Brain pericyte (primary cell): ENCODE measurements around the gene EFNB1.

Source experiments
- DNase-seq: peaks from one replicate; pipeline ENCODE4 v3.0.0-alpha.2; 2012; ENCODE audit warnings: low read depth, low spot score

Gene EFNB1

DNA sequence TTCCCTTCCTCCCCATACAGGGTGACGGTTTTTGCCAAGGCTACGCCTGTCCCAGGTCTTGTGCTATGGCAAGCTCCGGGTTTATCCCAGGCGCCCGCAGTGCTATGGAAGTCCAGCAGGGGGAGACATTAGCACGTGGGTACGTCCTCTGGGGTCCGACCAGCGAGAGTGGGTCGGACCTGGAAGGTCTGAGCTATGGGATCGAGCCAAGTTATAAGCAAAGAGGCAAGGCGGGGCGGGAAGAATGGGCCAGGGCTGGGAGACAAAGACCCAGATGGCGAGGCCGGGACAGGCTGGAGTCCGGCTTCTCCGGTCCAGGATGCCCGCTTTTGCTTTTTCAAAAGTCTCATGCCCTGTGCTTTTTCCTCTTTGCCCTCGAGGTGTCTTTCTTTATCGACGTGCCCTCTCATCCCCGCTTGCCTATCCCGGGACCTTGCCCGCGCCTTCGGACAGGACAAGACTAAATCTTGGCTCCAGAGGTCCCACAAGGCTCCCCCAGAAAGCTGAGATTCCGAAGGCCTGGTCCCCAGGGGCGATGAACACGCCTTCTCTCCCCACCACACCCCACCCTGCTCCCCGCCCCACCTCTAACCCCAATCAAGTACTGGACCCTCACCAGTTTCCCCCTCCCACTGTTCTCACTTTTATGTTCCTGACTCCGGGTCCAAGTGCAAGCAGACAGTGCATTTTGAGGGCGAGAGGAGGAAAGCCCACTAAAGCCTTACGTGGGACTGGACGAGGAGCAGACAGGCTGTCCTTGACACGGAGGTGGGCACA is 785 bp upstream of the EFNB1 start:
- DNase-seq, result peak; percentile 50

DNA sequence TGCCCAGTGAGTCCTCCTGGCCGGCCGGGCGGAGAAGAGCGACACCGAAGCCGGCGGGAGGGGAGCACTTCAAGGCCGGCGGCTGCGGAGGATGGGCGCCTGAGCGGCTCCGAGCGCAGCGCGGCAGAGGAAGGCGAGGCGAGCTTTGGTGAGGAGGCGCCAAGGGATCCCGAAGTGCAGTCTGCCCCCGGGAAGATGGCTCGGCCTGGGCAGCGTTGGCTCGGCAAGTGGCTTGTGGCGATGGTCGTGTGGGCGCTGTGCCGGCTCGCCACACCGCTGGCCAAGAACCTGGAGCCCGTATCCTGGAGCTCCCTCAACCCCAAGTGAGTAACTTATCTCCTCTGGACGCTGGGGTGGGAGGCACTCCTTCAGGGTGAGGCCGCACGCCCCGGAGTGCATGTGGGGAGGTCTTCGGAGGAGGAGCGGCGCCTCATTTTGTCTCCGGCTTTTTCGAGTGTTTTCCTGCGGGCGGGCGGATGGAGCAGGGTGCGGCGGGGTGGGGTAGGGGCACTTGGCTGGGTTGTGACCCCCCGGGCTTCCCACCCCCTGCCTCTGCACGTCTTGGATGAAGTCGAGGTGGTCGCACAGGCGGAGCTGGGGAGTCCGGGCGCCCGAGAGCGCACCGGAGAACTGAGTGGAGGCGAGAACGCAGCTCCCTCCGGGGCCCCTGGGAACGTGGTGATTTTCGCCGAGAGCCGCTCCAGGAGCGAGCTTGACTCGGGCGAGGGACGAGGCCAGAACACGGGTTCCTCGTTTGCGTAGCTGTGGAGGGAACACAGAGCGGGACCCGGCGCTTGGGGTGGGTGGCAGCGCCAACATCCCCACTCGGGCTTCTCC is 979 bp downstream of the EFNB1 start:
- no peak for DNase-seq

DNA sequence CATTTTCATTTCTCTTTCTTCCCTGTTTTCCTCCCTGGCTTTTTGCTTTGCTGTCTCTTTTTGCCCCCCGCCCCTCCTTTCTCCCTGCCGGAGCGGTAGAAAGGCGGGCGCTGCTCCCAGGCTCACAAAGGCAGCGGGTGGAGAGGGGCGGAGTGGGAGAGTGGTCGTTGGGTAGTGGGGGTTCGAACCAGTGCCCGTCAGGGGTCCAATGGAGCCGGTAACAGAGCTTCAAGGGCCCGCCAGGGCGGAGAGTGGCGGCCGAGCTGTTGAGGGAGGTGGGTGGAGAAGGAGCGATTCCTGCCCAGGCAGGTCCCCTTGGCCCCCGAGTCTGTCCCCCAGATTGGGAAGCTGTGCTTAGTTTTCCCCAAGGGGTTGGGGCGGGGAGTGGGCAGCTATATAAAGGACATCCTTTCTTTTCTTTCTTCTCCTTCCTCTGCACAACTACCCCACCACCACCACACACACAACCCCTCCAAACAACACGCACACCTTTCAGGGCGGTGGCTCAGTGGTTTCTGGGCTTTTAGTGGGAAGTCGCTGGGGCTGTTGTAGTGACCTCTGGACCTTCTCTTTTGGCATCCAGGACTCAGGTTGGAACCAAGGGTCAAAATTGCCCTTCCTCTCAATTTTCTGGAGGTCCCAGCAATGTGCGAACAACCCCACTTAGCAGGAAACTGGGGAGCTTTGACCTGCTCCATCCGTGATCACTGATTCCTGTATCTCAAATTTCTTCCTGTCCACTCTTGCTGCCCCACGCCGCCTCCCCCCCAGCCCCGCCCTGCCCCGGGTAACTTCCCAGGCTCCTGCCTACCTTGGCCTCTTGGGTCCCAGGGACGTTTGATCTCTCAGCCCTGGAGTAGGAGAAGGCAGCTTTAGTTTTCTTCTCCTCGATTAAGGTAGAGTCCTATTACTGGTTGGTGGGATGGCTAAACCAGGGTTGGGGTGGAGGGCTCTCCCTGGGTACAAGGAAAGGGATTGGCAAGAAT is 1.9 kb downstream of the EFNB1 start:
- DNase-seq, result no peak

DNA sequence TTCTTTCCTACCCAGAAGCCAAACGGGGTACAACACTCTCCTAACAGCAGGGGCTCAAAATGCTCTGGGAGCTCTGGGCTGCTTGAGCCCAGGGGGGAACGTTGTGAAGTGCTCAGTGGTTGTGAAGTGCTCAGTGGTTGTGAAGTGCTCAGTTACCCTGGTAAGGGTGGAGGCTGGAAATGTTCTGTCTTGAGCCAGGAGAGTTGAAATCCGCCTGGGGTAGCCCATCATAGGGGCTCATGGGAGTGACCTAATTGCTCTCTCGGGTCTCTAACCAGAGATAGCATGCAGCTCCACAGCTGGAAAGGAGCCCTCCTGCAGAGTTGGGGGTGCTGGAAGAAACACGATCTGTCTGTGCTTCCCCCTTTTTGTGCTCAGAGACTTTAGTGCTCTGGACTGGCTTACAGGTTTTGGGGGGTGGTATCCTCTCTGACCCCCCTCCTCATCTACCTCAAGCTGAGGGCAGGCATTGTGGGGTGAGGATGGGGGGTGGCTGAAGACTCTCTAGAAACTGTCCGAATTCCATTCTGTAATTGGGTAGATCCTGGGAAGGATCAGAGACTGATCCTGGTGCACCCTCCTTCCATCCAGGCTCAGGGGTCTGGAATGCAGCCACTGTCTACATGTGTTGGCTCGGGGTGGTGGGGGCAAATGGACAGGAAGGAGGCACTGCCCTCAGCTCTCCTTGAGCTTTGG is 2.7 kb downstream of the EFNB1 start:
- no peak for DNase-seq

DNA sequence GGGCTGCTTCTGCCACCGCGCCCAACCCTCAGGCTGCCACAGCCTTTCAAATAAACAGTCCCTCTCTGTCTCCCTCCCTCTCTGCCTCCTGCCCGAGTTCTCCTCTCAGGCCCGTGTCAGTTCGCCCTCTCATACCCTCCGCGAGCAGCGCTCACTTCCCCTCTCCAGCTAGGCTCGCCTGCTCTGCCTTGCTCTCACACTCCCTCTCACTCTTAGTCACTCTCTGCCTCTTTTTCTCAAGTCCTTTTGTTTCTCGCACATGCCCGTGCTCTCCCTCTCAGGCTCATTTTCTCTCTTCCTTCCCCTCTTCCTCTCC is 3.2 kb downstream of the EFNB1 start:
- DNase-seq, result no peak

DNA sequence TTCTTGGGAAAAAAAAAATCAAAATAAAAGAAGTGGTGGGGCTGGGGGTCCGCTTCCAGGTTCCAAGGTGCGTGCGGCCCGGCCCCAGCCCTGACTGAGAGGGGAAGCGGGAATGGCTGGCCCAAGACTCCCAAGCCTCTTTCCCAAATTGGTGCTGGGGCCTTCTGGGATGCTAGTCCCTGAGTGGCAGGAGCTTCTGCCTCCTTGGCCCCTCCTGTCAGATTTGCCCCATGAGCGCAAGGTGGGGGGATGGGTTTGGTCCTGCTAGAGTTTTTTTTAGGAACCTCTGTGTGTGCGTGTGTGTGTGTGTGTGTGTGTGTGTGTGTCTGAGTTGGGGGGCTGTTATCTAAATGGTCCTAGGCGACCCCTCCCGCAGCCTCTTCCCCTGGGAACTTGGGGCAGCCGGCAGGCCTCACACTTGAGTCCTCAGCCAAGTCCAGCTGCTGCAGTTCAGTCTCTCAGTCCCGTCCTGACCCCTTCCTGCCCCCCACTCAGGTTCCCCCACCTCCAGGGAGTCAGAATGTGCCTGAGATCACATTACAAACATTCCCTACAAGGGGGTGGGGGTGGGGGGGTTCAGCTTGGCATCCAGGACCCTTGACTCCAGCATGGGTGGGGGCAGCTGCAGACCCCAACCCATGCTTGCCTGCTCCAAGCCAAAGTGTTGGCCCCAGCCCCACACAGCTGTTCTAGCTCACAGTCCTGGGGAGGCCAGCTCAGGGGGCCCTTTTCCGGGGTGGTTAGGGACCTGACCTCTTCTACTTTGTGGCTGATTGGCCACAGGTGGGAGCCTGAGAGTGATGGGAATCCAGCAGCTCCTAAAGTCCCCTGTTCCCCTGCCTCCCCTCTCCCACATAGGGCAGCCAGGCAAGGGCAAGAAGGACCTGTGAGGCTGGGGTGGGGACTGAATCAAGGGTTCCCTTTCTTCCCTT is 4.0 kb downstream of the EFNB1 start:
- no peak for DNase-seq

DNA sequence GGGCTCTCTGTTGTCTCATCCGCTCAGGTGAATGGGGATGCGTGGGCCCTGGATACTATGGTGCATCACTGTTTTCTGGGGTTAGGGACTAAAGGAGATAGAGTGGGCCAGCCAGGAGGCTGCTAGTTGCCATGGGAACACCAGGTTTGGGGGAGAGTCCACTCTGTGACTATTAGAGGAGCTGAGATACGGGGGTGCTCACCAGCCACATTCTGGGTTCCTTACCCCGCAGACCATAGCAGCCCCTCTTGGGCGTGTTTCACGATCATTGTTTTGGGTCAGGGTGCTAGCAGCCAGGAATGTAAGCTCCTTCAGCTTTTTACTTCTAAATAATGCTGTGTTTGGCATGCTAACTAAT is 4.6 kb downstream of the EFNB1 start:
- DNase-seq, result no peak

DNA sequence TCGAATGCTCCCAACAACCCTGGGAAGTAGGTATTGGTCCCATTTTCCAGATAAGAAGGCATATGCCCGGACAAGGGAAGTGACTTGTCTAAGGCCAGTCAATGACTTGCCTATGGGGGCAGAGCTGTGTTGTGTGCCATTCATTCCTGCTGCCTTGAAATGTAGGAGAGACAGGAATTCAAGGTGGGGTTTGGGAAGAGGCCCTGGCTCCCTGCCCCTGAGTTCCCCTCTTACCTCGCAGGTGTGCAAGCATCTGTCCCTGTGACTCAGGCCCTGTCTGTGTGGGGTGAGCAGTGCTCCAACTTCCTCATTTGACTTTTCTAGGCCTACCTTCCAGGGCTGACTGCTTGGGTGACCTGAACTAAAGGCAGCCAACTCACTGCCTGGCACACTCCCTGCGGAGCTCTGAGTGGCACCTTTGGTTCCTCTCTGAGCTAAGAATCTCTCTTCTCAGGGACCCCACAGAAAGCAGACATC is 5.1 kb downstream of the EFNB1 start:
- DNase-seq, result no peak

DNA sequence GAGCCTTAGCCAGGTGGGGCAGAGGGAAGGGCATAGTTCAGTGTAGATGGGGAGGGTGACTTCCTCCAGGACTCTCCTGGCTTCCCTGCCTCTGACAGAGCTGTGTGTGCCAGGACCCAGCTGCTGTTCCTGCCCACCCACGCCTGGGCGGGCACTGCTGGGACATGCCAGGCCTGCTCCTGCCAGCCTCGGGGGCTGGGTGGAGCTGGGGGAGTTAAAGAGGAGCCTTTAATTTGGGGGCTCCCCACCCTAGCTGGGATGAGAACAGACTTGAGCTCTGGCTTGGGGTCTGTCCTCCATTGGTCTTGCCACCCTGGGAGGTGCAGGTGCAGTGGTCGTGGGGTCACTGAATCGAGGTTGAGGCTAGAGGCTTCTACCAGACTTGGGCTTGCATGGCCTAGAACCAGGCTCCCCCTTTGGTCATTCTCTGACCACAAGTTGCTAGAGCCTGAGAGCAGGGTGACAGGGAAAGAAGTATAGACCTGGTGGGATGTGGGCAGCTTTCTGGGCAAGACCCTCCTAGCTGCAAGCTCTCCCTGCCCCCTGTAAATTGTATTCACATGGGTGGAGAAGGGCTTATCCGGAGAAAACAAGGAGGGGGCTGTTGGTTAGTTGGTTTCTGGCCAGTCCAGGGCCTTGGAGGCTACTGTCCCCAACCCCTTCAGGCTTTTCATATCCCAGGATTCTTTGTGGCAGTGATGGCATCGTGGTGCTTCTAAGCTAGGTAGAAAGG is 5.7 kb downstream of the EFNB1 start:
- DNase-seq, result no peak

DNA sequence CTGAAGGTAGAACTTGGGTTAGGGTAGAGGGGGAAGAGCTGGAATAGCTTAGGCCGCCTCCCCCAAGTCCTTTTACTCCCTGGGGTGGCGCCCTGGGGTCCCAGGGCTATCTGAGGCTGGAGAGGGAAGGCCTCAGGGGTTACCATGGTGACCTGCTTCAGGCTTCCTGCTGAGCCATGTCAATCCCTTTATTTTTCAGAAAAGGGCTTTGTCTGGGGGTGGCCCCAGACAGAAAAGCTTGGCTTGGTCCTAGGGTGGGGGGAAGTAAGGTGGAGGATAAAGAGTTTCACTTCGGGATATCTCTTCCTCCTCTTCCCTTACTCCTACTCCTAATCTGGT is 6.3 kb downstream of the EFNB1 start:
- no peak for DNase-seq

DNA sequence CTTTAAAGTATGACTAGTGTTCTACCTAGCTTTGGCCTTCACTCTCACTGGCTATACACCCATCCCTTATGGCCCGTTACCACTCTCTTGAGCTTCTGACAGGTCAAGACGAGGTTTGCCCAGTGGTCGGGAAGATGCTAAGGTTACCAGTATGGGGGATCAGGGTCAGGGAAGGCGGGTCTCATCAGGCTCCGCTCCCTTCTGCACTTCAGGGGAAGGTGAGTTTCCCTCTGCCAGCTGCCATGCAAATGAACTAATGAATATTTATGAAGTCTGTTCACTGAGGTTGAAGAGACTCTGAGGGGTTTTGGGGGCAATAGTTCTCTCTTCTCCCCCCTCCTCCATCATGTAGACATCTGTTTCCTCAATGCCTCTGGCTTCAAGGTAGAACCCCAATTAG is 6.6 kb downstream of the EFNB1 start:
- DNase-seq, result no peak

DNA sequence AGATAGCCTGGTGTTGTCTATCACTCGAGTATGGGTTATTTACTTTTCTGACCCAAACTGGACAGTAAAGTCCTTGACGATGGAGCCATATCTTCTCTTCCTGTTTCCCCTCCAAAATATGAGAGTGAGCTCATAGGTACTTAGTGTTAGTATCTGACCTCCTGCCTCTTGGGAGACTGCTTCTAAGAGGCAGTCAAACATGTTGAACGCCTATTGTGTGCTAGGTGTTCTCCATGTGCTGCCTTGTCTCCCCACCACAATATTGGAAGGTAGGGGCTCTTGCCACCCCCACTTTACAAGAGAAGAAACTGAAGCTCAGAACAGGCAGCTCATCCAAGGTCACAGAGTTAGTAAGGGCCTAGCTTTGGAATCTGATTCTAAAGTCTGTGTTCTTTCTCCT is 8.3 kb downstream of the EFNB1 start:
- no peak for DNase-seq

DNA sequence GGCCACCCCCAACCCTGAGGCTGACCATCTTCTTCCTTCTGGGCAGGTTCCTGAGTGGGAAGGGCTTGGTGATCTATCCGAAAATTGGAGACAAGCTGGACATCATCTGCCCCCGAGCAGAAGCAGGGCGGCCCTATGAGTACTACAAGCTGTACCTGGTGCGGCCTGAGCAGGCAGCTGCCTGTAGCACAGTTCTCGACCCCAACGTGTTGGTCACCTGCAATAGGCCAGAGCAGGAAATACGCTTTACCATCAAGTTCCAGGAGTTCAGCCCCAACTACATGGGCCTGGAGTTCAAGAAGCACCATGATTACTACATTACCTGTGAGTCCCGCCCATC is 9.7 kb downstream of the EFNB1 start:
- no peak for DNase-seq

DNA sequence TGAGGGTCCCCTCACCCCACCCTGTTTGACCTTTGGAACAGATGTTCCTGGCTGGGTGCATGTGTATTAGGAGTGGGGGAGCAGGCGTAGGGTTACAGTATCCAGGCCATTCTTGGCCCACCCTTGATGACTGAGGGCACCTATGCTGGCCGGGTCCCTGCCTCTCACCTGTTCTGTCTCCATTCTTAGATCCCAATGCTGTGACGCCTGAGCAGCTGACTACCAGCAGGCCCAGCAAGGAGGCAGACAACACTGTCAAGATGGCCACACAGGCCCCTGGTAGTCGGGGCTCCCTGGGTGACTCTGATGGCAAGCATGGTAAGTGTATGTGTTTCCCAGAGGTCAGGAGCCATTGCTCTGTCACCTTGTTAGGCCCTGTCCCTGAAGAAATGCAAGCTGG is 10.9 kb downstream of the EFNB1 start:
- no peak for DNase-seq

DNA sequence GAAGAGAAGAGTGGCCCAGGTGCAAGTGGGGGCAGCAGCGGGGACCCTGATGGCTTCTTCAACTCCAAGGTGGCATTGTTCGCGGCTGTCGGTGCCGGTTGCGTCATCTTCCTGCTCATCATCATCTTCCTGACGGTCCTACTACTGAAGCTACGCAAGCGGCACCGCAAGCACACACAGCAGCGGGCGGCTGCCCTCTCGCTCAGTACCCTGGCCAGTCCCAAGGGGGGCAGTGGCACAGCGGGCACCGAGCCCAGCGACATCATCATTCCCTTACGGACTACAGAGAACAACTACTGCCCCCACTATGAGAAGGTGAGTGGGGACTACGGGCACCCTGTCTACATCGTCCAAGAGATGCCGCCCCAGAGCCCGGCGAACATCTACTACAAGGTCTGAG is 11.4 kb downstream of the EFNB1 start:
- no peak for DNase-seq

DNA sequence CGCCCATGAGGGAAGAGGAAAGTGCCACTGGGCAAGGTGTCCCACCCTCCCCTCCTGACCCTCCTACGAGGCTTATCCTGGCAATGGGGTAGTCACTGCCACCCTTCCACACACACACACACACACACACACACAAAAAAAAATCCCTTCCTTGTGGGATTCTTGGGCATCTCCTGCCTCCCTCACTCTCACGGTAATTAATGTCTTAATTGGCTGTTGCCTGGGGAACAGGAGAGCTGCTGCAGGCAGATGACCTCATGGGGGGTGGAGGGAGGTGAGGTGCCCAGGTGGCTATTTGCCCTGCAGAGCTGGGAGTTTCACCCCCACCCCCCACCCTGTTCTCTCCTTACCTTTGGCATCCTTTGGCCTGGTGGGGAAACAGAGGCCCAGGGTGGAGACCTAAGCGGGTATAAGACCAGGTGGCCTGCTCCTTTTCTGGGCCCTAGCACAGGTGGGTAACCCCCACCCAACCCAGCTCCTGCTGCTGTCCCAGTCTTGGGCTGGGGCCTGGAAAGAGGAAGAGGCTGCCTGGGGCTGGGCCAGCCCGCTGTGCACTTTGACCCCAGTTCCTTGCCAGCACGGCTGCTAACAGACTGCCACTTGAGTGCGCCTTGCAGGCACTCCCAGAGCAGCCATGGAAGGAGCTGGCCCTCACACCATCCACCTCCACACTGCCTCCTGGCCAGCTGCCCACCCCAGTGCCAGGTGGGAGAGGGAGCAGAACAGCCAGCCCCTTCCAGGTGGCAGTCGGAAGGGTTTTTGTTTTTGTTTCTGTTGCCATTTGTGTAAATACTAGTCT is 12.6 kb downstream of the EFNB1 start:
- no peak for DNase-seq

DNA sequence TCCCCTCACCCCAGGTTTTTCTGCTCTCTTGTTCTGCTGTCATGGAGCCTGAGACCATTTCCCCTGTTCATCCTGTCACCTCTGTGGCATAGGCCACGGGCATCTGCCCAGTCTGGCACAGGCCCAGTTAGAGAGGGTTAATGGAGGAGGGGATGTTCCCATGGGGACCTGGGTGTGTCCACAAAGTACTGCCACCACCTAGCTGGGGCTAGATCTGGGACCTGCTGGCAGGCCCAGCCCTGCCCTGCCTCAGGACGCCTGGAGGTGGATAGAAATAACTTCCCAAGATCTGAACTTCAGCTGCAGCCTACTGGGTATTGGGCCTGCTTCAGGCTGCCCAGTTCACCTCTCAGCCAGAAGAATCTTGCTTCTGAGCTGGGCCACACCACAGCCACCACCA is 13.5 kb downstream of the EFNB1 start:
- no peak for DNase-seq

DNA sequence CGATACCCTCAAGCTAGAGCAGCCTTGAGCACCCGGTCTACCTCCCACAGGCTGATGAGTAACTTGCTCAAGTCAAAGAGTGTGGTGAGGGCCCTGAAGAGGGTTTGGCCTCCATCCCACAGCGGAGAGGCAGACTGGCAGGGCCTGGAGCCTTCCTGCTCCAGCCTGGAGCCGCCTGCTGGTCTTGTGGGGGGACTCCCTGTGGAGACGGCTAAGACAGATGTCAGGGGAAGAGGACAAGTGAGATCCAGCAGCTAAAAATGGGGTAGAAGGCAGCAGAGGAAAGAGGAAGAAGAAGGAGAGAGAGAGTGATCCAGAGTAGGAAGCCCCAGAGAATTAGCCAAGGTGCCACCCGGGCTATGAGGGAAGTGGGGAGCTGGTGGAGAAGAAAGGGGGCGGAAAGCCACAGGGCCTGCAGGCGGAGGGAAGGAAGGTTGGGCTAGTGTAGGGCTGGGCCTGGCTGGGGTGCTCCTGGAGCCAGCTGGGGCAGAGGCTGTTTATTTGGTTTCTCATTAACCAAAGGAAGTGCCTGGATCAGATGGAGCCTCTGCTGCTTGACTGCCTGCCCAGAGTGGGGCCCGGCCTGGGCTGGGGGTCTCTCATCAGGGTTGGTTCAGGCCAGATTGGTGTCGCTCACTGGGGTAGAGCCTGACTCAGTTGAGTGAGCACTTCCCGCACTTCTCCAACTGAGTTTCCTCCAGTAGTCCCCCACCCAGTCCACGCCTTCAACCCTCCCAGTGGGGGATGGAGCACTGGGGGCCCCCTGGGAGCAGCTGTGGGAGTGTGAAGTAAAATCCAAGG is 14.2 kb downstream of the EFNB1 start:
- peak; percentile 41 for DNase-seq
